ENCODE results near the gene MRPL38. TPM values are rescaled to one million over a fixed set of nuclear protein-coding genes. Genes with fewer than 3 reads are reported as not detected.

The MRPL38 gene
- total RNA-seq, 2 donors from 2014 or later, result 103 to 118 TPM

DNA sequence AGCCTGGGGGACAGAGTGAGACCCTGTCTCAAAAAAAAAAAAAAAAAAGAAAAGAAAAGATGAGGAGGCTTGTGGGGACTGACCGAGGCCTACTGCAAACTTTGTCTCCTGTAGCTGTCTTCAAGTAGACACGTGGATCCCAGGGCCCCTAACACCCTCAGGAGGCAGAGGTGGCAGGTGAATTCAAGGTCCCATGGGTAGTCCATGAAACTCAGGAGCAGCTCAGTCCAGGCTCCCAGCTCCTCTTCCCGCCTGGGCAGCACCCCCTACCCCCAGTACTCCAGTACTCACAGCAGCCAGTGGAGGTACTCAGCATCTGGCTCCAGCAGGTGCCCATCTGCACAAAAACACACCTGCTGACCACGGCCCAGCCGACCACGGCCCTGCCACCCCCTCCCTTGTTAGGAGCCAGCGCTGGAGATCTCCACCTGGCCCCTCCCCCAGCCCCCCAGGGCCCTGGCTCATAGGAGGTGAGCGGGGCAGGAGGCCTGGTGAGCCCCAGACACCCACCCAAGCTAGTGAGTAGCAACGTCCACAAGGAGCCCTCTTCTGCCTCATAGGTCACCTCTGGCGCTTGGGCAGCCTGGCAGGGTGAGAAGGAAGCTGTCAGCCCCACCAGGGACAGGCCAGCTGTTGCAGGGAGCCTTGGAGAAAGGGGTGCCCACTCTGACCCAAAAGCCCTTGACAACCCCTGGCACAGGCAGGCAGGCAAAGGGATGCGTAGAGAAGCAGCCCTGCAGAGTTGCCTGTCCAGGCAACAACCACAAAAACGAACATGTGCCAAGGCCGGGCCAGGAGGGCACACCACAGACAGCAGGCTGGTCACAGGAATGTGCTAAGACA, 3.8 kb downstream of the MRPL38 start:
- peaks cover 7% of the 10 kb centered on the region for H3K4me1 Mint-ChIP-seq
- no peak for DNase-seq
- Histone ChIP-seq H3K36me3 (ENCODE audit: control insufficient read depth, insufficient read depth, low read length) (peaks cover 43% of the 10 kb centered on the region), H3K4me3 (ENCODE audit: low read length) (no peak overlapping the region), H3K9me3 (ENCODE audit: control insufficient read depth, low read length) (no peaks in the 10 kb centered on the region), H3K9ac (ENCODE audit: extremely low read depth, low read length, poor library complexity, severe bottlenecking) (no peak overlapping the region), H3K27me3 (ENCODE audit: control insufficient read depth, insufficient read depth, low read length, poor library complexity, severe bottlenecking) (no peaks in the 10 kb centered on the region), H3K27ac (ENCODE audit: low read depth, low read length) (no peak overlapping the region), H3K4me1 (ENCODE audit: control insufficient read depth, insufficient read depth, low read length) (peaks cover 5% of the 10 kb centered on the region)
- TF ChIP-seq, protein P1, sequence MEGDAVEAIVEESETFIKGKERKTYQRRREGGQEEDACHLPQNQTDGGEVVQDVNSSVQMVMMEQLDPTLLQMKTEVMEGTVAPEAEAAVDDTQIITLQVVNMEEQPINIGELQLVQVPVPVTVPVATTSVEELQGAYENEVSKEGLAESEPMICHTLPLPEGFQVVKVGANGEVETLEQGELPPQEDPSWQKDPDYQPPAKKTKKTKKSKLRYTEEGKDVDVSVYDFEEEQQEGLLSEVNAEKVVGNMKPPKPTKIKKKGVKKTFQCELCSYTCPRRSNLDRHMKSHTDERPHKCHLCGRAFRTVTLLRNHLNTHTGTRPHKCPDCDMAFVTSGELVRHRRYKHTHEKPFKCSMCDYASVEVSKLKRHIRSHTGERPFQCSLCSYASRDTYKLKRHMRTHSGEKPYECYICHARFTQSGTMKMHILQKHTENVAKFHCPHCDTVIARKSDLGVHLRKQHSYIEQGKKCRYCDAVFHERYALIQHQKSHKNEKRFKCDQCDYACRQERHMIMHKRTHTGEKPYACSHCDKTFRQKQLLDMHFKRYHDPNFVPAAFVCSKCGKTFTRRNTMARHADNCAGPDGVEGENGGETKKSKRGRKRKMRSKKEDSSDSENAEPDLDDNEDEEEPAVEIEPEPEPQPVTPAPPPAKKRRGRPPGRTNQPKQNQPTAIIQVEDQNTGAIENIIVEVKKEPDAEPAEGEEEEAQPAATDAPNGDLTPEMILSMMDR (conservative IDR thresholded peaks at IDR 0.05), result no peak
- H3K27ac Mint-ChIP-seq, result no peak overlapping the region
- H3K36me3 Mint-ChIP-seq (ENCODE audit: low read depth), result peaks cover 28% of the 10 kb centered on the region
- H3K9me3 Mint-ChIP-seq, result no peaks in the 10 kb centered on the region
- 95 to 99% methylated on average over 6 to 13 of the region's 13 CpGs for WGBS, 2 experiments (ENCODE audit: insufficient coverage in 1 of 2, insufficient read length in 1 of 2)
- no peak overlapping the region for H3K4me3 Mint-ChIP-seq
- no peaks in the 10 kb centered on the region for H3K27me3 Mint-ChIP-seq (ENCODE audit: insufficient read depth)

DNA sequence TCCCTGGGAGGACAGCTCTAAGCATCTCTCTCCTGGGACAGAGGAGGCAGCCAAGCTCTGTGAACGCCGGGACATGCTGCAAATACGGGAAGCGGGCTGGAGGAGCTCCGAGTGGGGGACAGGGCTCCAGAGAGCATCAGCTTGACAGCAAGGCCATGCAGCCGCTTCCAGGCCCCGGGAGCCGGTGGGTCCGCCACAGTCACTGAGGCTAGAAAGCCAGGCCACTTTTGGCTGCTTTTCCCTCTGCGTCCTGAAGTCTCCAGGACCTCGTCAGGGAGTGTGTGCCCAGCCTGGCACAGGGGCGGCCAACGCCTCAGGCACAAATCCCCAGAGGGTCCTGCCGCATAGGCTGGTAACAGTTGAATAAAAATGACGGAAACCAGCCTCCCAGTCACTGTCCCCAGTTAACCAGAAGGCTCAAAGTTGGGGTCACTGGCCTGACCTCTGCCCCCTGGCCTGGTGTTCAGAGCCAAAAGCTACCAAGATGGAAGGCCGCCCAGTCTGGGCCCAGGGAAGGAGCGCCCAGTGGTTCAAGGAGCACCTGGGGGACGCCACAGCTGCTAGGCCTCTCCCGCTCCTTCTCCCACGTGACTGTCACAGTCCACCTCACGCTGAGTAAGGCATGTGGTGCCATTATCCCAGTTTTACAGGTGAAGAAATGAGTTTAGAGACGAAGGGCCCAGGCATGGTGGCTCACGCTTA, 4.8 kb downstream of the MRPL38 start:
- H3K4me3 ChIP-seq (ENCODE audit: low read length), result no peak overlapping the region
- no peaks in the 10 kb centered on the region for H3K9me3 ChIP-seq (ENCODE audit: control insufficient read depth, low read length)
- no peak overlapping the region for H3K27ac ChIP-seq (ENCODE audit: low read depth, low read length)
- H3K36me3 ChIP-seq (ENCODE audit: control insufficient read depth, insufficient read depth, low read length), result peaks cover 43% of the 10 kb centered on the region
- Mint-ChIP-seq H3K27ac (no peak overlapping the region), H3K9me3 (no peaks in the 10 kb centered on the region), H3K4me1 (peaks cover 15% of the 10 kb centered on the region), H3K36me3 (ENCODE audit: low read depth) (peaks cover 28% of the 10 kb centered on the region), H3K4me3 (no peak overlapping the region), H3K27me3 (ENCODE audit: insufficient read depth) (no peaks in the 10 kb centered on the region)
- H3K4me1 ChIP-seq (ENCODE audit: control insufficient read depth, insufficient read depth, low read length), result peaks cover 9% of the 10 kb centered on the region
- H3K27me3 ChIP-seq (ENCODE audit: control insufficient read depth, insufficient read depth, low read length, poor library complexity, severe bottlenecking), result no peaks in the 10 kb centered on the region
- WGBS, 2 experiments (ENCODE audit: insufficient coverage in 1 of 2, insufficient read length in 1 of 2), result 93 to 96% methylated on average over 23 of the region's 23 CpGs
- DNase-seq, result peak; percentile 49
- no peak overlapping the region for H3K9ac ChIP-seq (ENCODE audit: extremely low read depth, low read length, poor library complexity, severe bottlenecking)
- TF ChIP-seq, protein P1 (conservative IDR thresholded peaks at IDR 0.05), result no peak

DNA sequence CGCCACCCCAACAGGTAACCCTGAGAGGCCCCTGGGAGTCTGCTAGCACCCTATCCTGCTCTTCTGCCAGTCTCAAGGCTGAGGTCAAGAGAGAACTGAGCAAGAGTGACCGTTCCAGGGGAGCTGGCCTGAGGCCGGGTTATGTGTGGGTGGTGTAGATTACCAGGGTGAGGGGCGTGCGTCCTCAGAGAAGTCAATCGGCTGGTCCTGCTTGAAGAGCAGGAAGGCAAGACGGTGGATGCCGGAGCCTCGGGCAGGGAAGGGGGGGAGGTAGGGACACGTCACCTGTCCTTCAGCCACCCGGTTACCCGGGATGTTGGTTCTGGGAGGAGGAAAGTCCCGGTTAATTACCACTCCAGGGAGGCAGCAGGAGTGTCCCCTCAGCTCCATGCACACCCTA, 5.3 kb downstream of the MRPL38 start:
- Mint-ChIP-seq H3K27me3 (ENCODE audit: insufficient read depth) (no peaks in the 10 kb centered on the region), H3K4me1 (peaks cover 17% of the 10 kb centered on the region), H3K4me3 (no peak overlapping the region), H3K9me3 (no peaks in the 10 kb centered on the region), H3K27ac (no peak overlapping the region), H3K36me3 (ENCODE audit: low read depth) (peaks cover 28% of the 10 kb centered on the region)
- H3K9ac ChIP-seq (ENCODE audit: extremely low read depth, low read length, poor library complexity, severe bottlenecking), result no peak overlapping the region
- no peaks in the 10 kb centered on the region for H3K9me3 ChIP-seq (ENCODE audit: control insufficient read depth, low read length)
- H3K4me3 ChIP-seq (ENCODE audit: low read length), result no peak overlapping the region
- peaks cover 43% of the 10 kb centered on the region for H3K36me3 ChIP-seq (ENCODE audit: control insufficient read depth, insufficient read depth, low read length)
- TF ChIP-seq, protein P1 (conservative IDR thresholded peaks at IDR 0.05), result no peak
- 95 to 98% methylated on average over 7 to 13 of the region's 13 CpGs for WGBS, 2 experiments (ENCODE audit: insufficient coverage in 1 of 2, insufficient read length in 1 of 2)
- peaks cover 12% of the 10 kb centered on the region for H3K4me1 ChIP-seq (ENCODE audit: control insufficient read depth, insufficient read depth, low read length)
- no peak overlapping the region for H3K27ac ChIP-seq (ENCODE audit: low read depth, low read length)
- no peaks in the 10 kb centered on the region for H3K27me3 ChIP-seq (ENCODE audit: control insufficient read depth, insufficient read depth, low read length, poor library complexity, severe bottlenecking)
- DNase-seq, result peak; percentile 45

Data from endodermal cell (in vitro differentiated cells).